ENCODE data around the gene OLFM3. TPM values are rescaled to one million over a fixed set of nuclear protein-coding genes. Genes with fewer than 3 reads are reported as not detected.

The OLFM3 gene
- total and polyA plus RNA-seq, 2 experiments from 2014 or later = 0.21 to 0.31 TPM

GRCh38 chr1:101920577-101920976, 76.1 kb downstream of the OLFM3 start:
- H3K4me1 ChIP-seq (ENCODE audit: insufficient read depth) = no peaks in the 10 kb centered on the region
- Mint-ChIP-seq H3K27me3 (ENCODE audit: insufficient read depth, low read depth, poor library complexity) (peaks cover 5% of the 10 kb centered on the region), H3K4me1 (no peaks in the 10 kb centered on the region; the same call in 2 of the 3 replicates), H3K9me3 (no peaks in the 10 kb centered on the region), H3K36me3 (ENCODE audit: low read depth) (no peaks in the 10 kb centered on the region), H3K27ac (no peak overlapping the region), H3K4me3 (no peak overlapping the region)
- H3F3A ChIP-seq (replicated peaks; ENCODE audit: low read depth) = no peaks in the 10 kb centered on the region
- TF ChIP-seq ZNF331 (CRISPR knock-in tag; IDR thresholded peaks at IDR 0.05; ENCODE audit: low read depth) (no peak), ETS1 (IDR thresholded peaks at IDR 0.05) (no peak), REST (IDR thresholded peaks at IDR 0.05; ENCODE audit: unreplicated experiment) (no peak), EZH2 (IDR thresholded peaks at IDR 0.05; ENCODE audit: low read depth, unreplicated experiment) (no peak), POLR2AphosphoS5 (IDR thresholded peaks at IDR 0.05; ENCODE audit: low read depth) (no peak), STAT1 (IDR thresholded peaks at IDR 0.05; ENCODE audit: unreplicated experiment) (no peak), CREB1 (CRISPR knock-in tag; IDR thresholded peaks at IDR 0.05; ENCODE audit: low read depth) (no peak), CTCF (conservative IDR thresholded peaks at IDR 0.05; ENCODE audit: low read depth in 2 of 2) (no peak), EZH2phosphoT487 (IDR thresholded peaks at IDR 0.05; ENCODE audit: unreplicated experiment) (no peak), JUNB (IDR thresholded peaks at IDR 0.05; ENCODE audit: unreplicated experiment) (no peak), ZNF462 (CRISPR knock-in tag; IDR thresholded peaks at IDR 0.05) (no peak), ZNF114 (CRISPR knock-in tag; IDR thresholded peaks at IDR 0.05) (no peak), NANOG (IDR thresholded peaks at IDR 0.05; ENCODE audit: borderline replicate concordance) (no peak)
- no peaks in the 10 kb centered on the region for H3K36me3 ChIP-seq (ENCODE audit: insufficient read depth)
- H3K27ac ChIP-seq (ENCODE audit: low read depth) = no peak overlapping the region
- no peaks in the 10 kb centered on the region for H3K9me2 ChIP-seq (ENCODE audit: insufficient read depth)
- H3K4me3 ChIP-seq = no peak overlapping the region
- no peak overlapping the region for H3K4me2 ChIP-seq
- no peaks in the 10 kb centered on the region for H3K27me3 ChIP-seq (ENCODE audit: insufficient read depth)
- no peaks in the 10 kb centered on the region for H3K79me2 ChIP-seq (replicated peaks; ENCODE audit: insufficient read depth)
- H4K20me1 ChIP-seq (replicated peaks; ENCODE audit: insufficient read depth) = no peaks in the 10 kb centered on the region
- DNase-seq (ENCODE audit: low spot score) (peak; percentile 13), ATAC-seq (peak; percentile 54)
- no peak overlapping the region for H2AFZ ChIP-seq
